NCI-H2107 treated with DMSO at 0.1 percent for 48 hours (cell line): ENCODE measurements around the gene MYO1B.

Source experiments
- DNase-seq: peaks from one replicate; lab custom pipeline; 2025; ENCODE audit not compliant: unreplicated experiment; lab: John Stamatoyannopoulos, UW

MYO1B gene

DNA sequence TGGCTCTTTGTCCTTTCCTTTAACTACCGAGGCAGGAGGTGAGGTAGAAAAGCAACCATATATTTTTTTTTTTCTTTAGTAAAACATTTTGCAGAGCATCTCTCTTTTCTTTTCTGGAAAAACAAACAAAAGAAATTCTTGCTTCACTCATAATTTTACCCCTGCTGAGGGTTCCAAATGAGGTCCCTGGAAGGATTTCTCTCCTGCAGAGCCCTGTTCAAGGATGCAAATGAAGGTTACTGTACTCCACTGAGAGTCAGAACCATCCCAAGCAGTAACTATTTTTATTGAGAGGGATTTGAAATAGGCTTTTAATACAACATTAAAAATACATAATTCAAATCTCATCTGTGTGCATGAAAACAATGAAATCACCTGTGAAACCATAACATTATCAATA lies 19.5 kb upstream of the MYO1B start:
- DNase-seq = no peak

GRCh38 chr2:191226196-191226595 lies 19.0 kb upstream of the MYO1B start:
- DNase-seq = no peak

DNA sequence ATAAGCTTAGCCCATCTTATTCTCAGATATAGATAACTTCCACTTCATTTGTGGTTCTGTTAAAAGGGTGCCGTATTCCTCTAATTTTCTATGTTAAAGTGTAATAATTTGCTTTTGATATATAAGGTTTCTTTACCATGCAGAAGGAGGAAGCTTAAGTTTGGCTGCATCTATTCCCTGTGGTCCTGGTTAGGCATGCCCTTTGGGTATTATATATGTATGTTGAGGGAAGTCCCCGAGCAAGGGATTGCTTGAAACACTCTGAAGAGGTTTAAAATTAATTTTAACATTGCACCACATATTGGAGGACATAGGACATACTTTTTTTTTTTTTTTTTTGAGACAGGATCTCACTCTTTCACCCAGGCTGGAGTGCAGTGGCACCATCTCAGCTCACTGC lies 16.9 kb upstream of the MYO1B start:
- no peak for DNase-seq

- no peak for DNase-seq
These were observed 16.3 kb upstream of the MYO1B start for GRCh38 chr2:191228861-191229260.

GRCh38 chr2:191230174-191230573 lies 15.0 kb upstream of the MYO1B start:
- DNase-seq = no peak

DNA sequence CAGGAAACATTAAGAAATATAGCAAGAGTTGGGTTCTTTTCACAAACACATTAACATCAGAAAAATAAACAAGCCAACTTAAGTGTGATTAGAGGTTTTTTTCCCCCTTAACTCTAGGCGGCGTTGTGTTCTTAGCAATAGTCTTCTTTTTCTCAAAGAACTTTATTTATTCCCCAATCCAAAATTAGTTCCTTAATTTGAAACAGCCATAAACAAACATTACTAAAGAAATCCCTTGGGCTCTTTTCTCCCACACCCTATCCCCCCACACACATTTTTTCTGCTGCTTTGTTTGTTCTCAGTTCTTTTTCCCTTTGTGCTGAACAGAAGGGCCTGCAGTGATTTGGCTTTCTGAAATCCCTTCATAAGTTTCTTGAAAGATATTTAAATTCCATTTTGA lies 13.2 kb upstream of the MYO1B start:
- no peak for DNase-seq

DNA sequence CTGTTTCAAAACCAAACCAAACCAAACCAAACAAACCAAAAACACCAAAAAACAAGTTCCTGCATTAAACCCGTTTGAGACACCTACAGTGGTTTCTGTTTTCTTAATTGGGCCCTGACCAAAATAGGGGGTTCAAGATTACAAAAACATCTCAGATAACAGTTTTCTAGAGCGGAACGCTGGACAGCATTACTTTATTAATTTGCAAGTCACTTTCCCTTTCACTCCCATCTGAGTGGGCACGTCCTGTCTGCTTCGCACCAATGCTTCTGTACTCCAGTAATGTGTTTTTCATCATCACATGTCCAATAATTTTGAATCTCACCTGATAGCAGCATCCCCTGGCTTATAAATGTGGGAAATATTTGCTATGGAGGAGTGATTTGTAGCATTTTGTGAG lies 11.7 kb upstream of the MYO1B start:
- no peak for DNase-seq

GRCh38 chr2:191234376-191234775 lies 10.8 kb upstream of the MYO1B start:
- no peak for DNase-seq

GRCh38 chr2:191240871-191241270 lies 4.3 kb upstream of the MYO1B start:
- DNase-seq = no peak

DNA sequence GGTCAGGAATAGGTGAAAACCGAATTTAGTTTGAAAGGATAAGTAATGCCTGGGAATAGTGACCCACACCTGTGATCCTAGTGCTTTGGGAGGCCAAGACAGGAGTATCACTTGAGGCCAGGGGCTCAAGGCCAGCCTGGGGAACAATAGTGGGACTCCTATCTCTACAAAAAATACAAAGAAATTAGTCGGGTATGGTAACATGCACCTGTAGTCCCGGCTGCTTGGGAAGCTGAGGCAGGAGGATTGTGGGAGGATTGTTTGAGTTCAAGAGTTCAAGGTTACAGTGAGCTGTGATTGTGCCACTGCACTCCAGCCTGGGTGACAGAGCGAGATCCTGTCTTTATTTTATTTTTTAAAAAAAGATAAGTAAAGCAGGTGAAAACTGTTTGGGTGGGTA lies 3.8 kb upstream of the MYO1B start:
- no peak for DNase-seq

GRCh38 chr2:191243154-191243553 lies 2.0 kb upstream of the MYO1B start:
- DNase-seq = no peak

DNA sequence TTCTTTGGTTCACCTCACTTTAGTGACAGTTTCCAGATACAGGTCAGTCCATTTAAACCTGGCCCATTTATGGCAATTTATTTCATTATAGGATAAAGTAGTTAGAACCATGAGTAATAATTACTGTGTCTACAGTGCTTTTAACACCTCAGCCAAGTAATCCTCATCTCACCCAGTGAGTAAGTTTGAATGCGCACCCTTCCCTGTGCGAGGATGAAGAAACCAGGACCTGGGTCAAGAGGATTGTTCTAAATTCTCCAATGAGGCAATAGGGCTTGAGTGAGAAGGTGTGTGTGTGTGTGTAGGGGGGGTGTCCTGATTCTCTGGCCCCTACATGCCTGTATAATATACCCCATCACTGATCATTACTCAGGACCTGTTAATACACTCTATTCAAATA lies 854 bp upstream of the MYO1B start:
- no peak for DNase-seq

- DNase-seq = peak; percentile 15
These were observed 796 bp downstream of the MYO1B start for GRCh38 chr2:191245869-191246531.

DNA sequence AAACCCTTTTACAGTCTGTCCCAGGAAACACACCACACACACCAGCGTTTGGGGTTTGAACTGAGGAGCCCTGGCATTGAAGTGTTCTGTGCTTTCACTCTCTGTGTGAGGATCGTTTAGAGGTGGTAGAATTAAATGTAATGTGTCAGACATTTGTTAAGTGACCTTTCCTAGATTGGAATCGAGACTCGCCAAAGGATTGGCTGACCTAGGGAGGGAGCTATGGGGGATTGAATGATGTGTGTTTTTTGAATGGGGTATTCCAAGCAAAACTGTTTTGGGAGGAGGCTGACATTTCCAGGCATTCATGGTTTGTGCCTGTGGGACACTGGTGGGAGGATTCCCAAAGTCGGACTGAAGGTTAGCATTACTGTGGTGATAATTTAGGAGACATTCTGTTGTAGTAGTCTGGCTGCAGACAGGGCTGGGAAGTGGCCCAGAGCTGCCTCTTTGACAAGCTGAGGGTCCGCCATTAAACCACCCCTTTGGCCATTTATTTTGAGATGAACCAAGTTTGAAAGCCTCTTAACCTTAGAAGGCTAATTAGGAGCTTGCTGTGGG lies 1.7 kb downstream of the MYO1B start:
- DNase-seq = no peak

DNA sequence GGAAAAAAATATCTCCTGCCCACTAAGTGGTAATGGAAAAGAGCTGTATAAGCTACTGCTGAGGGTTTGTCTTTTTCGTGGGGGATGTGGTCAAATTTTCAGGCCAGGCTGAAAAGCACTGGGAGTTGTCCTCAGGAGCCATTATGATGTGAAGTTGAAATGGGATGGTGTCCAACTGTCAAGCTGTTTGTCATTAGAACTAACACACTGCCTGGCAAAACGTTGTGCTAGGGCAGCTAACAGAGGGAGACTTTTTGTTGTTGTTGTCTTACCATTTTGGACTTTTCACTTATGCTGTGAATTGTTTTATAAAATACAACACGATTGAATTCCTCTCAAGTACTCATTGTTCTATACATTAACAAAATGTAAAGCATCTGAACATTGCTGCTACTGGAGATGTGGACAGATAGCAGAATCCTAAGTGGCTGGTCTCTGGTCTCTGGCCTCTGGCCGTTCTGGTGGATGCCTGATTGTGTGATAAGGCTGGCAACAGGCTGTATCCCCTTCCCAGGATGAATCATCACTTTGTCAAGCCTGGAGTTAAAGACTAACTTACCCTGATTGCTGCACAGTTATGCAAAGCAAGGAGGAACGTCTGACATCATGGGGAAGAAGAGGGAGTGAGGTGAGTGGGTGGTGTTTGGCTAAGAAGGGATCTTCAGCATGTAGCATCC lies 2.3 kb downstream of the MYO1B start:
- no peak for DNase-seq

DNA sequence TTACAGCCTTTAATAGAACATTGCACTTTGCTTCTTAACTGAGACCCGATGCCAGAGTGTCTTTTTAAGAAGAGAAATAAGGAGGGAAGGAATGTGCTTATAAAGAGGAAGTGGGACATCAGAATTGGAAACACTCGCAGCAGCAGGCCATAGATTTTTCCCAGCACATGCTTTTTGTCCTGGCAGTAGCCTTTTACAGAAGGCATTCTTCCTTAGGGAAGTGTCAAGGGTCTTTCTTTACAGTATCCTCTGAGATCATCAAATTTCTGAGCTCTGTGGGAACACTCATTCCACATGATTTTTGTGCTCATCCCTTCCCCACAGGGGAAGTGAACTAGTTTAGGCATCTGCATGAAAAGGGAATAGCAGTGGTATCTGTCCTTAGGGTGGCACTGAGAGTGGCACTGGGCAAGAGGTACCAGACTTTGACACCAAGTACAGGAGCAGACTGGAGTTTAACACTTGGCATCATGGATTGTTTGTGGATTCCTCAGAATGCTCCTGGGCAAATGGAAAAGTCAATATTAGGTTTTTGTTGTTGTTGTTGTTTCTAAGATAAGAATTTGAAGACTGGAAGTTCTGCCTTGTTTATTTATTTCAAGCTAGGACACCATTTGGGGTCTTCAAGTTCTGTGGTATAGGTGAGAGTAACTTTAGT lies 4.1 kb downstream of the MYO1B start:
- DNase-seq = no peak

DNA sequence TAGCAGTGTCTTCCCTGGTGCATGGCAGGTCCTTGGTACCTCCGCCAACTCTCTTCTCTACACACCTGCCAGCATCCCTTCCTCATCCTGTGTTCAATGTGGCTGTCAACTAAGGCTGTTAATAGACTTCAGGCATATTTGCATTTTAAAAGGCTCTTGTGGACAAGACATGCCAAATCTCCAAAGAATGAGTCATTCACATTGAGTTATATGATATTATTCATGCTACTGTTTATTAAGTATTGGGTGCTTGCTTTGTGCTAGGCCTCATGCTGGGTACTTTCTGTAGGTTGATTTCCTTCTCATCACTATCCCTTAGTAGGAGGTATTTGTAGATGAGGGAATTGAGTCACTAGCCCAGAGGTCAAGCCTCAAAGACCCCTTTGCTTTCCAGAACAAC lies 5.2 kb downstream of the MYO1B start:
- DNase-seq = no peak

- no peak for DNase-seq
These were observed 5.8 kb downstream of the MYO1B start for GRCh38 chr2:191250986-191251385.

DNA sequence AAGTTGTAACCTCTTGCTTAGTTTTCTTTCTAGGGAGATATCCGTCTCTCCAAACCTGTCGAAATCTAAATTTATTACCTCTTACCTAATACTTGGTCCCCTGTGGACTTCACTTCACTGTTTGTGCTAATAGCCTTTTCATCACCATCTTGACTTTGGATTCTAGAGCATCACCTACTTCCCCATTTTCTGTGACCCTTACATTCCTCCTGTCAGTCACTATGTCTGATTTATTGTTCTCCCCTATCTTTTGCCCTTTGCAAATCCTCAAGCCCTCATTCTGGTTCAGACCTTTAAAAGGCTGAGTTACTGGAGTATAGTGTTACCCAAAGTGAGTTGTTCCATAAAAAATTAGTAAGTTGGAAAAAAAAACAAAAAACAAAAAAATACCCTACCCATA lies 7.5 kb downstream of the MYO1B start:
- DNase-seq = no peak

- no peak for DNase-seq
These were observed 8.3 kb downstream of the MYO1B start for GRCh38 chr2:191253476-191253875.

GRCh38 chr2:191255271-191255670 lies 10.1 kb downstream of the MYO1B start:
- DNase-seq = no peak

DNA sequence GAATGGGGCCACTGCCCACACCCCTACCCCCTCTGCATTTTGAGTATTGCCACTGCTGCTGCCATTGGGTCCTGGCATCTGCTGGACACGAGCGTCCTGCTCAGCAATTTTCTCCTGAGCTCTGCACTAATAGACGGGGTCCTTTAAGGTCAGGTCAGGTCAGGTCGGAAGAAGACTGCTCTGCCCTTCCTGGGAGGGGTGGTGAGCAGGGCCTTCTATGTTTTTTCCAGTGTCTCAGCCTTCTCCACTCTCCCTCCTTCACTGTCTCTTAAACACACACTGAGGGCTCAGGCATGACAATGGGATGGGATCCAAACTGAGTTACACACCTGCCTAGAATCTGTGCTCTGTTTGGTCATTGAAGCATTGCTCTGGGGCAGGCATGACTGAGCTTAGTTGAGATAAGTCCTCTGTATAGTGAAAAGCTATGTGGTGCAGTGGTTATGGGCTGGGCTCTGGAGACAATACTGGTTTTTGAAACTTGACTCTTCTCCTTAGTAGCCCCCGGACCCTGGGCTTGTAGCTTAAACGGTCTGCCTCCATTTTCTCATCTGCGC lies 10.6 kb downstream of the MYO1B start:
- no peak for DNase-seq
